ENCODE data around the gene TRAPPC2L. TPM values are rescaled to one million over a fixed set of nuclear protein-coding genes. Genes with fewer than 3 reads are reported as not detected.

The TRAPPC2L gene
- total RNA-seq, 1 donor from 2014 or later: 43.9 TPM

DNA sequence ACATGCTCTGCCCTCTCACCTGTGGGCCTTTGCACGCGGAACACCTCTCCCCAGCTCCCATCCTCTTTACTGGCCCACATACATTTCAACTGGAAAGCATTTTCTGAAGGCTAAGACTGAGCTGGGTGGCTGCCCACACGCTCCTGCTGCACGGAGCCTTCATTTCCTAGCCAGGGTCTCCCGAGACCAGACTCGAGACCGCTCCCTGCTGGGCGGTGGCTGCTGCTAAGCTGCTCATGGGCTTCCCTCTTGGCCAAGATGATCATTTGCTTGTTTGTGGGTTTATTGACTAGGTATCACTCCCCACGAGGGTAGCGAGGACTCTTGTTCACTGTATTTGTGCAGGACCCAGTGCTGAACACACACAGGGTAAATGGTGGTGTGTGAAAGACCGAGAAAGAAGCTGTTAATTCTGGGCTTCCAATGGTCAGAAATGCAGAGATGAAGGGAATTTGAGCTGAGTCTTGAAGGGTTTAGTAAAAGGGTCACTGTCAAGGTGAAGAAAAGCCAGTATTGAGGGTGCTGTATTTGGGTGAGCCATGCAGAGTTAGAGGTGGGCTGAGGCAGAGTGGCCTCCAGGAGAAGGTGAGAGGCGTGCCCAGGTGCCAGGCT, 907 bp downstream of the TRAPPC2L start:
- Histone ChIP-seq H3K27ac (peak overlapping the region; percentile 92), H3K27me3 (no peaks in the 10 kb centered on the region), H3K36me3 (peaks cover 42% of the 10 kb centered on the region), H3K9me3 (no peaks in the 10 kb centered on the region), H3K4me1 (peaks cover 38% of the 10 kb centered on the region), H3K4me3 (peak overlapping the region; percentile 100)
- ATAC-seq: peak; percentile 70
- TF ChIP-seq CTCF (IDR thresholded peaks at IDR 0.05): peak; percentile 72
- peak; percentile 91 for DNase-seq
- intact Hi-C loops (cut with DNase I): no loop called here

GRCh38 chr16:88859381-88860091, 2.6 kb downstream of the TRAPPC2L start:
- H3K27me3 ChIP-seq: no peaks in the 10 kb centered on the region
- no peak overlapping the region for H3K4me3 ChIP-seq
- intact Hi-C loops (cut with DNase I): no loop called here
- no peaks in the 10 kb centered on the region for H3K9me3 ChIP-seq
- no peak for DNase-seq
- H3K4me1 ChIP-seq: peaks cover 27% of the 10 kb centered on the region
- H3K27ac ChIP-seq: no peak overlapping the region
- H3K36me3 ChIP-seq: peaks cover 46% of the 10 kb centered on the region
- ATAC-seq: no peak
- no peak for TF ChIP-seq CTCF (IDR thresholded peaks at IDR 0.05)

DNA sequence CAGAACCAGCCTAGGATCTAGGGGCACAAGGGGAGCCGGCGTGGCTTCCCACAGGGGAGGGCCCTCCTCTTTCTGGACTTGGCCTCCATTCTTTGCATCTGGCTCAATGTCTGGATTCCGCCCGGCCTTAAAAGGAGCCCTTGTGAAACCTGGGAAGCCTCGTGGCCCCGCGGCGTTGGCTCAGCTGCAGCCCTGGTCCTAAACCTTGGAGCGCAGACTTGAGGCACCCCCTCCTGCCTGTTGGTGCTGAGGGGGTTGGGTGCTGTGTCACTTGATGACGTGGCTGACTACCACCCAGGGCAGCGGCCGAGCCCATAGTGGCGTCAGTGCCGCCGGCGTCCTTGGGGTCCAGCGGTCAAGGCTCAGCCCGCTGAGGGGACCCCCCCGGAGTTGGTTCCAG, 4.4 kb downstream of the TRAPPC2L start:
- TF ChIP-seq CTCF (IDR thresholded peaks at IDR 0.05): no peak
- peaks cover 46% of the 10 kb centered on the region for H3K36me3 ChIP-seq
- H3K27ac ChIP-seq: no peak overlapping the region
- DNase-seq: no peak
- no peaks in the 10 kb centered on the region for H3K27me3 ChIP-seq
- no peak overlapping the region for H3K4me3 ChIP-seq
- intact Hi-C loops (cut with DNase I): no loop called here
- ATAC-seq: no peak
- no peaks in the 10 kb centered on the region for H3K9me3 ChIP-seq
- peaks cover 11% of the 10 kb centered on the region for H3K4me1 ChIP-seq

DNA sequence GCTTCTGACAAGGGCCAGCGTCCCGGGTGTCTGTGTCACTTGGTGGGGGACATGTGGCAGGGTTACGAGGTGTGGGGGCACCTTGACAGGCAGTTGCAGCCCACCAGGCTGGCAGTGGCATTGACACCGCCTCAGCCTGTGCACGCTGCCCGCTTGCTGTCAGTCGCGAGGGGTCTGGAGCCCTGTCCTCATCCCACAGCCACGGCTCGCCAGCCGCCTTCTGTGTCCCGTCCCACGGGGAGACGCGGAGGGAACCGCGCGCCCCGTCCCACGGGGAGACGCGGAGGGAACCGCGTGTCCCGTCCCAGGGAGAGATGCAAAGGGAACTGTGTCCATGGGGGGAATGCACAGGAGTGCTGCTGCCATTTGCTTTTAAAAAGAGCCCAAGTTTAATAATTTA, 6.0 kb downstream of the TRAPPC2L start:
- Histone ChIP-seq H3K27me3 (no peaks in the 10 kb centered on the region), H3K9me3 (no peaks in the 10 kb centered on the region), H3K27ac (no peak overlapping the region), H3K4me3 (no peak overlapping the region), H3K36me3 (peaks cover 46% of the 10 kb centered on the region), H3K4me1 (peaks cover 9% of the 10 kb centered on the region)
- ATAC-seq: no peak
- TF ChIP-seq CTCF (IDR thresholded peaks at IDR 0.05): no peak
- no peak for DNase-seq
- intact Hi-C loops (cut with DNase I): no loop called here

DNA sequence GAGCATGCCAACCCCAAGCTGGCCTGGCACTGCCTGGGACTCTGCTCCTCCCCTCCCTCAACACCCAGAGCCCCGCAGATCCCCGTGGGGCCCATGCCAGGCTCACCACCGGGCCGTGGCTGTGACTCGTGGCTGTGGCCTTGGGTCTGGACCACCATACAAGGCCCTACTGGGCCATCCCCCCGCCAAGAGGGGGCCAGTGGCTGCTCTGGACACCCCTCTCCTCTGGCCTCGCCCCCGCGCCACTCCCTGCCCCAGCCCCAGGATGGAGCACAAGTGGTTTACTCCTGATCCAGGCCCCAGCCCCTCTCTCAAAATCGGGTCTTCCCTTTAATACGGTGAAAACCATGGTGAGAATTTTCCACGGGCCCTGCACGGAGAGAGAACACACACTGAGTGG, 6.5 kb downstream of the TRAPPC2L start:
- no peak for ATAC-seq
- Histone ChIP-seq H3K9me3 (no peaks in the 10 kb centered on the region), H3K4me3 (no peak overlapping the region), H3K36me3 (peaks cover 46% of the 10 kb centered on the region), H3K27me3 (no peaks in the 10 kb centered on the region), H3K4me1 (peaks cover 5% of the 10 kb centered on the region), H3K27ac (no peak overlapping the region)
- intact Hi-C loops (cut with DNase I): no loop called here
- no peak for DNase-seq
- TF ChIP-seq CTCF (IDR thresholded peaks at IDR 0.05): no peak

Data from upper lobe of right lung (tissue), 1 donor.